ENCODE measurements around the gene CAVIN2.

- TF ChIP-seq CTCF (IDR thresholded peaks at IDR 0.05): no peak
- TF ChIP-seq POLR2A (IDR thresholded peaks at IDR 0.05): no peak
These were observed 48.9 kb upstream of the CAVIN2 start for GRCh38 chr2:191895743-191896142.
